Gastrocnemius medialis (tissue), 4 donors: ENCODE measurements around the gene IL12B.

Experiments
- POLR2A ChIP-seq, 2 donors: fragments of 450-650 bp; IDR thresholded peaks; one replicate each; pipeline ENCODE4 v1.6.1; 2017; ENCODE audit warnings: antibody characterized with exemption in 2 of 2, mild to moderate bottlenecking in 2 of 2, moderate library complexity in 2 of 2
- TF ChIP-seq, protein P1 (sequence below), 5 experiments: fragments of 450-650 bp in 3 of 5; fragments of 200-600 bp in 2 of 5; sonication (generic) in 2 of 5; IDR thresholded peaks in 4 of 5; conservative IDR thresholded peaks in 1 of 5; 1 replicate in 4 of 5; 2 replicates in 1 of 5; pipeline ENCODE4 v1.5.1; 2016 to 2019; ENCODE audit warnings: antibody characterized with exemption in 5 of 5, mild to moderate bottlenecking in 3 of 5, moderate library complexity in 3 of 5

DNA sequence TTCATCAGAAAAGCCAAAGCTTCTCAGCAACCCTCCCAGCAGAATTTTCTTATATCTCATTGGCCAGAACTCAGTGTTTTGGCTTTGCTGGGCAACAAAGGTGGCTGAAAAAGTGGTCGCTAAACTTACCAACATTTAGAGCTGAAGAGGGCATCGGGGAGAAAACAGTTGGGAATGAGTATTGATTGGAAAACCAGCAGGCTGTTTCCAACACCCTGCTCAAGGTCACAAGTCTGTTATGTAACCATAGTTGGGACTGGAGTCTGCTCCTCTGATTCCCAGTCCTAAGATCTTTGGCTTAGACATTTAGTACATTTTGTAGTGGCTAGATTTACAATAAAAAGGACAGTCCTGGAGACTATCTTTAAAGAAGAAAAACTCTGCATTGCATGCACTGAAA is 17.1 kb downstream of the IL12B start:
- TF ChIP-seq, protein P1, sequence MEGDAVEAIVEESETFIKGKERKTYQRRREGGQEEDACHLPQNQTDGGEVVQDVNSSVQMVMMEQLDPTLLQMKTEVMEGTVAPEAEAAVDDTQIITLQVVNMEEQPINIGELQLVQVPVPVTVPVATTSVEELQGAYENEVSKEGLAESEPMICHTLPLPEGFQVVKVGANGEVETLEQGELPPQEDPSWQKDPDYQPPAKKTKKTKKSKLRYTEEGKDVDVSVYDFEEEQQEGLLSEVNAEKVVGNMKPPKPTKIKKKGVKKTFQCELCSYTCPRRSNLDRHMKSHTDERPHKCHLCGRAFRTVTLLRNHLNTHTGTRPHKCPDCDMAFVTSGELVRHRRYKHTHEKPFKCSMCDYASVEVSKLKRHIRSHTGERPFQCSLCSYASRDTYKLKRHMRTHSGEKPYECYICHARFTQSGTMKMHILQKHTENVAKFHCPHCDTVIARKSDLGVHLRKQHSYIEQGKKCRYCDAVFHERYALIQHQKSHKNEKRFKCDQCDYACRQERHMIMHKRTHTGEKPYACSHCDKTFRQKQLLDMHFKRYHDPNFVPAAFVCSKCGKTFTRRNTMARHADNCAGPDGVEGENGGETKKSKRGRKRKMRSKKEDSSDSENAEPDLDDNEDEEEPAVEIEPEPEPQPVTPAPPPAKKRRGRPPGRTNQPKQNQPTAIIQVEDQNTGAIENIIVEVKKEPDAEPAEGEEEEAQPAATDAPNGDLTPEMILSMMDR (IDR thresholded peaks at IDR 0.05 in 4 of 5, conservative IDR thresholded peaks at IDR 0.05 in 1 of 5) = no peak
- TF ChIP-seq POLR2A (IDR thresholded peaks at IDR 0.05) = no peak
